NB4 (cell line): ENCODE measurements around the gene ADAMTS18.

Experiments
- CTCF ChIP-seq: IDR thresholded peaks from one replicate; pipeline ENCODE4 v1.5.1; 2012; ENCODE audit warnings: low read depth, low read length
- MYC ChIP-seq: IDR thresholded peaks from 2 replicates; pipeline ENCODE4 v1.6.1; 2011; ENCODE audit warnings: low read depth, low read length
- POLR2A ChIP-seq: IDR thresholded peaks from 2 replicates; pipeline ENCODE4 v1.6.1; 2011; ENCODE audit warnings: mild to moderate bottlenecking; ENCODE audit not compliant: insufficient read length; ENCODE audit errors: extremely low read depth

GRCh38 chr16:77462894-77463293, 28.1 kb upstream of the ADAMTS18 start:
- TF ChIP-seq CTCF (no peak), POLR2A (no peak), MYC (no peak)
